Effector memory CD4-positive, alpha-beta T cell (primary cell): ENCODE measurements around the gene THEMIS2.
A peak's percentile ranks its signal among the peaks of the same experiment; 100 is the strongest.
"Not testable (repeated sequence)": the region's sequence is repeated elsewhere in the genome, so short reads cannot be mapped to it uniquely, and the experiment has no call there.

Experiments used
- DNase-seq, 3 donors: peaks; one replicate each; pipeline ENCODE4 v3.0.0-alpha.2; 2020
- H3K27ac ChIP-seq: 2 replicates; pipeline ENCODE4 v1.7.0; 2013; ENCODE audit warnings: mild to moderate bottlenecking, low read length, moderate library complexity; ENCODE audit not compliant: insufficient read depth, poor library complexity, severe bottlenecking
- H3K27me3 ChIP-seq: replicated peaks from 2 replicates; pipeline ENCODE4 v1.7.0; 2013; ENCODE audit warnings: mild to moderate bottlenecking, low read length; ENCODE audit not compliant: insufficient read depth, control insufficient read depth, poor library complexity, severe bottlenecking
- H3K36me3 ChIP-seq: 2 replicates; pipeline ENCODE4 v1.7.0; 2013; ENCODE audit warnings: mild to moderate bottlenecking, low read length, moderate library complexity; ENCODE audit not compliant: control insufficient read depth, insufficient read depth
- H3K4me1 ChIP-seq: 2 replicates; pipeline ENCODE4 v1.7.0; 2013; ENCODE audit warnings: low read length, mild to moderate bottlenecking; ENCODE audit not compliant: control insufficient read depth, insufficient read depth, poor library complexity, severe bottlenecking
- H3K4me3 ChIP-seq: 2 replicates; pipeline ENCODE4 v1.7.0; 2013; ENCODE audit warnings: low read length, low read depth, mild to moderate bottlenecking; ENCODE audit not compliant: insufficient read depth, poor library complexity, severe bottlenecking
- H3K9me3 ChIP-seq: 2 replicates; pipeline ENCODE4 v1.7.0; 2013; ENCODE audit warnings: mild to moderate bottlenecking, low read length, moderate library complexity; ENCODE audit not compliant: control insufficient read depth

Gene THEMIS2

GRCh38 chr1:27862671-27863537 is 9.4 kb upstream of the THEMIS2 start:
- no peak overlapping the region for H3K27ac ChIP-seq

GRCh38 chr1:27863538-27863915 is 8.8 kb upstream of the THEMIS2 start:
- no peak for DNase-seq
- H3K4me1 ChIP-seq = peaks cover 24% of the 10 kb centered on the region
- H3K4me3 ChIP-seq = no peak overlapping the region

More at GRCh38 chr1:27862671-27863537, 9.4 kb upstream of the THEMIS2 start:
- Histone ChIP-seq H3K36me3 (no peaks in the 10 kb centered on the region), H3K4me3 (no peak overlapping the region), H3K27me3 (no peaks in the 10 kb centered on the region), H3K9me3 (no peaks in the 10 kb centered on the region), H3K4me1 (peaks cover 22% of the 10 kb centered on the region)
- no peak for DNase-seq

GRCh38 chr1:27864264-27864895 is 8.0 kb upstream of the THEMIS2 start:
- no peak overlapping the region for H3K27ac ChIP-seq
- peaks cover 32% of the 10 kb centered on the region for H3K4me1 ChIP-seq
- no peaks in the 10 kb centered on the region for H3K36me3 ChIP-seq
- H3K4me3 ChIP-seq = no peak overlapping the region
- DNase-seq = no peak
- no peaks in the 10 kb centered on the region for H3K27me3 ChIP-seq
- no peaks in the 10 kb centered on the region for H3K9me3 ChIP-seq

More at GRCh38 chr1:27863538-27863915, 8.8 kb upstream of the THEMIS2 start:
- Histone ChIP-seq H3K27me3 (no peaks in the 10 kb centered on the region), H3K9me3 (no peaks in the 10 kb centered on the region), H3K36me3 (no peaks in the 10 kb centered on the region), H3K27ac (no peak overlapping the region)

- H3K27me3 ChIP-seq = no peaks in the 10 kb centered on the region
- H3K4me3 ChIP-seq = no peak overlapping the region
- DNase-seq = no peak
- H3K4me1 ChIP-seq = peaks cover 38% of the 10 kb centered on the region
- H3K27ac ChIP-seq = no peak overlapping the region
- no peaks in the 10 kb centered on the region for H3K36me3 ChIP-seq
- no peaks in the 10 kb centered on the region for H3K9me3 ChIP-seq
Observed at GRCh38 chr1:27865821-27866220, 6.5 kb upstream of the THEMIS2 start.

- Histone ChIP-seq H3K36me3 (no peaks in the 10 kb centered on the region), H3K4me1 (peaks cover 34% of the 10 kb centered on the region), H3K9me3 (no peaks in the 10 kb centered on the region), H3K27me3 (no peaks in the 10 kb centered on the region), H3K27ac (peak overlapping the region; percentile 61), H3K4me3 (peak overlapping the region; percentile 42)
- DNase-seq = no peak
Observed at GRCh38 chr1:27868556-27868931, 3.8 kb upstream of the THEMIS2 start.

- peak overlapping the region; percentile 61 for H3K27ac ChIP-seq
- peak overlapping the region; percentile 42 for H3K4me3 ChIP-seq
- DNase-seq = peak; percentile 45 to 56 (median 50)
- no peaks in the 10 kb centered on the region for H3K9me3 ChIP-seq
- H3K4me1 ChIP-seq = peaks cover 32% of the 10 kb centered on the region
- no peaks in the 10 kb centered on the region for H3K36me3 ChIP-seq
- no peaks in the 10 kb centered on the region for H3K27me3 ChIP-seq
Observed at GRCh38 chr1:27868932-27869718, 3.2 kb upstream of the THEMIS2 start.

GRCh38 chr1:27869719-27870085 is 2.6 kb upstream of the THEMIS2 start:
- Histone ChIP-seq H3K27me3 (no peaks in the 10 kb centered on the region), H3K27ac (peak overlapping the region; percentile 61), H3K36me3 (no peaks in the 10 kb centered on the region), H3K4me3 (peak overlapping the region; percentile 42), H3K9me3 (no peaks in the 10 kb centered on the region), H3K4me1 (peaks cover 26% of the 10 kb centered on the region)
- DNase-seq = no peak

- DNase-seq, H3K36me3 ChIP-seq, H3K4me3 ChIP-seq, H3K27me3 ChIP-seq, H3K27ac ChIP-seq, H3K9me3 ChIP-seq: not testable (repeated sequence)
- peaks cover 26% of the 10 kb centered on the region for H3K4me1 ChIP-seq
Observed at GRCh38 chr1:27871076-27871475, 1.3 kb upstream of the THEMIS2 start.

GRCh38 chr1:27872802-27873551 is 633 bp downstream of the THEMIS2 start:
- DNase-seq = no peak
- H3K9me3 ChIP-seq = no peaks in the 10 kb centered on the region
- H3K36me3 ChIP-seq = peaks cover 13% of the 10 kb centered on the region
- H3K27ac ChIP-seq = peak overlapping the region; percentile 55
- H3K27me3 ChIP-seq = no peaks in the 10 kb centered on the region
- peaks cover 34% of the 10 kb centered on the region for H3K4me1 ChIP-seq
- H3K4me3 ChIP-seq = peak overlapping the region; percentile 76
